Measurements from ENCODE around the gene RNU2-63P. TPM values are rescaled to one million over a fixed set of nuclear protein-coding genes. Genes with fewer than 3 reads are reported as not detected.
"Not testable (repeated sequence)": the region's sequence is repeated elsewhere in the genome, so short reads cannot be mapped to it uniquely, and the experiment has no call there.

RNU2-63P gene
- total RNA-seq, 1 experiment from 2014 or later: 5.0 TPM

- ChIA-PET CTCF (interaction anchor here (1.1 to 1.2 kb wide), 2 partner anchors 10 to 155 kb away, joined by 3 read pairs; no protein-coding TSS in a partner anchor), POLR2A (no interaction called here)
- Mint-ChIP-seq H3K27me3 (ENCODE audit: insufficient read depth, unreplicated experiment) (no peaks in the 10 kb centered on the region), H3K9me3 (ENCODE audit: unreplicated experiment) (no peaks in the 10 kb centered on the region), H3K4me1 (ENCODE audit: insufficient read depth, unreplicated experiment) (no peaks in the 10 kb centered on the region), H3K27ac (ENCODE audit: low read depth, unreplicated experiment) (no peak overlapping the region), H3K36me3 (ENCODE audit: insufficient read depth, unreplicated experiment) (no peaks in the 10 kb centered on the region), H3K4me3 (ENCODE audit: unreplicated experiment) (no peak overlapping the region)
- no peak for DNase-seq (ENCODE audit: unreplicated experiment)
- TF ChIP-seq, protein P1, sequence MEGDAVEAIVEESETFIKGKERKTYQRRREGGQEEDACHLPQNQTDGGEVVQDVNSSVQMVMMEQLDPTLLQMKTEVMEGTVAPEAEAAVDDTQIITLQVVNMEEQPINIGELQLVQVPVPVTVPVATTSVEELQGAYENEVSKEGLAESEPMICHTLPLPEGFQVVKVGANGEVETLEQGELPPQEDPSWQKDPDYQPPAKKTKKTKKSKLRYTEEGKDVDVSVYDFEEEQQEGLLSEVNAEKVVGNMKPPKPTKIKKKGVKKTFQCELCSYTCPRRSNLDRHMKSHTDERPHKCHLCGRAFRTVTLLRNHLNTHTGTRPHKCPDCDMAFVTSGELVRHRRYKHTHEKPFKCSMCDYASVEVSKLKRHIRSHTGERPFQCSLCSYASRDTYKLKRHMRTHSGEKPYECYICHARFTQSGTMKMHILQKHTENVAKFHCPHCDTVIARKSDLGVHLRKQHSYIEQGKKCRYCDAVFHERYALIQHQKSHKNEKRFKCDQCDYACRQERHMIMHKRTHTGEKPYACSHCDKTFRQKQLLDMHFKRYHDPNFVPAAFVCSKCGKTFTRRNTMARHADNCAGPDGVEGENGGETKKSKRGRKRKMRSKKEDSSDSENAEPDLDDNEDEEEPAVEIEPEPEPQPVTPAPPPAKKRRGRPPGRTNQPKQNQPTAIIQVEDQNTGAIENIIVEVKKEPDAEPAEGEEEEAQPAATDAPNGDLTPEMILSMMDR (IDR thresholded peaks at IDR 0.05; ENCODE audit: unreplicated experiment): no peak
- no TSS peak for BruUV-seq (replicated peaks)
- intact Hi-C loops (cut with micrococcal nuclease): no loop called here
These were observed 10.6 kb downstream of the RNU2-63P start for GRCh38 chr2:88005776-88006175.

- DNase-seq (ENCODE audit: unreplicated experiment): no peak
- H3K27ac Mint-ChIP-seq (ENCODE audit: low read depth, unreplicated experiment): no peak overlapping the region
- CTCF ChIA-PET: interaction anchor here (1.4 kb wide), 1 partner anchor 157 kb away, joined by 3 read pairs; no protein-coding TSS in a partner anchor
- no peaks in the 10 kb centered on the region for H3K4me1 Mint-ChIP-seq (ENCODE audit: insufficient read depth, unreplicated experiment)
- POLR2A ChIA-PET: interaction anchor here (1.2 kb wide), 1 partner anchor 13 kb away, joined by 3 read pairs; the partner anchor contains the start of gene RNU2-63P
- TF ChIP-seq, protein P1 (IDR thresholded peaks at IDR 0.05; ENCODE audit: unreplicated experiment): no peak
- H3K9me3 Mint-ChIP-seq (ENCODE audit: unreplicated experiment): no peaks in the 10 kb centered on the region
- H3K27me3 Mint-ChIP-seq (ENCODE audit: insufficient read depth, unreplicated experiment): no peaks in the 10 kb centered on the region
- intact Hi-C loops (cut with micrococcal nuclease): loop anchor here (2.0 kb wide), 1 partner anchor 158 kb away; no protein-coding TSS in a partner anchor
- no peak overlapping the region for H3K4me3 Mint-ChIP-seq (ENCODE audit: unreplicated experiment)
- H3K36me3 Mint-ChIP-seq (ENCODE audit: insufficient read depth, unreplicated experiment): no peaks in the 10 kb centered on the region
- BruUV-seq (replicated peaks): no TSS peak
These were observed 13.1 kb downstream of the RNU2-63P start for GRCh38 chr2:88003074-88003755.

DNA sequence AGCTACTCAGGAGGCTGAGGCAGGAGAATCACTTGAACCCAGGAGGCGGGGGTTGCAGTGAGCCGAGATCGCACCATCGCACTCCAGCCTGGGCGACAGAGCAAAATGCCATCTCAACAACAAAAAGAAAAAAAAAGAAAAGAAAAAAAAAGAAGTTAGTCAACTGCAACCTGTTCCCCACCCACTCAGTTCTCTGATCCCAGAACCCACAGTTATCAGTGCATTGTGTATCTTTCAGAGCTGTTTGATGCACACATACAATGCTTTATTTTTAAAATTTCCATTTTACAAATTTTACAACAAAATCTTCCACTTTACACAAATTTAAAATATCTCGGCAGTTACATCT lies 14.0 kb downstream of the RNU2-63P start:
- H3K4me1 Mint-ChIP-seq (ENCODE audit: insufficient read depth, unreplicated experiment): no peaks in the 10 kb centered on the region
- CTCF ChIA-PET: interaction anchor here (0.7 to 1.7 kb wide), 6 partner anchors 8 to 593 kb away, joined by 3 to 15 read pairs (median 4); no protein-coding TSS in a partner anchor
- H3K4me3 Mint-ChIP-seq (ENCODE audit: unreplicated experiment): no peak overlapping the region
- TF ChIP-seq, protein P1 (IDR thresholded peaks at IDR 0.05; ENCODE audit: unreplicated experiment): no peak
- intact Hi-C loops (cut with micrococcal nuclease): loop anchor here (2.0 kb wide), 1 partner anchor 158 kb away; no protein-coding TSS in a partner anchor
- H3K27me3 Mint-ChIP-seq (ENCODE audit: insufficient read depth, unreplicated experiment): no peaks in the 10 kb centered on the region
- no peaks in the 10 kb centered on the region for H3K36me3 Mint-ChIP-seq (ENCODE audit: insufficient read depth, unreplicated experiment)
- no TSS peak for BruUV-seq (replicated peaks)
- no peak overlapping the region for H3K27ac Mint-ChIP-seq (ENCODE audit: low read depth, unreplicated experiment)
- POLR2A ChIA-PET: no interaction called here
- DNase-seq (ENCODE audit: unreplicated experiment): no peak
- H3K9me3 Mint-ChIP-seq (ENCODE audit: unreplicated experiment): no peaks in the 10 kb centered on the region

DNA sequence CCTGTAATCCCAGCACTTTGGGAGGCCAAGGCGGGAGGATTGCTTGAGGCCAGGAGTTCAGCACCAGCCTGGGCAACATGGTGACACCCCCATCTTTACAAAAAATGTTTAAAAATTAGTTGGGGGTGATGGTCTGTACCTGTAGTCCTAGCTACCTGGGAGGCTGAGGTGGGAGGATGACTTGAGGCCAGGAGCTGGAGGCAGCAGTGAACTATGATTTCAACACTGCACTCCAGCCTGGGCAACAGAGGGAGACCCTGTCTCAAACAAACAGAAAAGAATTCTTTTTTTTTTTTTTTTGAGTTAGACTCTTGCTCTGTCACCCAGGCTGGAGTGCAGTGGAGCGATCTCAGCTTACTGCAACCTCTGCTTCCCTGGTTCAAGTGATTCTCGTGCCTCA lies 15.9 kb downstream of the RNU2-63P start:
- H3K4me3 Mint-ChIP-seq (ENCODE audit: unreplicated experiment); H3K27me3 Mint-ChIP-seq (ENCODE audit: insufficient read depth, unreplicated experiment); H3K36me3 Mint-ChIP-seq (ENCODE audit: insufficient read depth, unreplicated experiment); H3K27ac Mint-ChIP-seq (ENCODE audit: low read depth, unreplicated experiment); DNase-seq (ENCODE audit: unreplicated experiment); BruUV-seq (replicated peaks); H3K4me1 Mint-ChIP-seq (ENCODE audit: insufficient read depth, unreplicated experiment); intact Hi-C loops (cut with micrococcal nuclease); H3K9me3 Mint-ChIP-seq (ENCODE audit: unreplicated experiment): not testable (repeated sequence)
- POLR2A ChIA-PET: interaction anchor here (0.6 kb wide), 1 partner anchor 418 kb away, joined by 4 read pairs; no protein-coding TSS in a partner anchor
- CTCF ChIA-PET: interaction anchor here (0.6 to 1.2 kb wide), 6 partner anchors 11 to 220 kb away, joined by 3 to 8 read pairs (median 4); partner anchors contain the start of gene RNU2-63P

All from MCF 10A (cell line).